NT2/D1 (cell line): ENCODE results near the gene TRAF6.

Experiments
- YY1 ChIP-seq: IDR thresholded peaks from 2 replicates; pipeline ENCODE4 v1.6.1; 2011; ENCODE audit not compliant: insufficient read length, insufficient read depth
- ZNF274 ChIP-seq: IDR thresholded peaks from 2 replicates; pipeline ENCODE4 v1.6.1; 2011; ENCODE audit warnings: mild to moderate bottlenecking, low read depth, low read length

DNA sequence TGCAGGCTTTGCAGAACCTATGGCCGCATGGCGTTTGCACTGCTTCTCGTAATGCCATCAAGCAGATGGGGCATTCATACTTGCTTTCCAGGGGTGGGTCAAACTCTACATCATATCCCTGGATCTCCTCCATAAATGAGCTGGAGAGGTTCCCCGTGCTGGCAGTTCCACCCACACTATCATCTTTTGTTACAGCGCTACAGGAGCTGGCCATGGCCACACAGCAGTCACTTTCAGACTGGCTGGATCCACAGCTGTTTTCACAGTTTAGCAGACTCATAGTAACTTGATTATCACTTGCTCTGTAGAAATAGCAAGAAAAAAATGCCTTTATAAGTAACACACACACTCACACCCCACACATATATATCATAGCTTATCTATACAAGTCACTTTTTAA is 8.8 kb downstream of the TRAF6 start:
- TF ChIP-seq YY1 (no peak), ZNF274 (no peak)
